ENCODE data around the gene LRRTM3.

Gene LRRTM3

GRCh38 chr10:67004690-67005089, 78.9 kb downstream of the LRRTM3 start:
- H3K4me1 ChIP-seq (ENCODE audit: insufficient read depth, low read length): no peaks in the 10 kb centered on the region
- H3K9ac ChIP-seq (ENCODE audit: low read depth, low read length): no peak overlapping the region
- H3K4me2 ChIP-seq (ENCODE audit: insufficient read depth, low read length): no peak overlapping the region
- no peak for ATAC-seq (ENCODE audit: insufficient read depth, low read depth)
- H3K27ac ChIP-seq (ENCODE audit: low read length): no peak overlapping the region
- no peak overlapping the region; the same call in 1 of the 2 replicates for H2AFZ ChIP-seq (ENCODE audit: low read depth, low read length)
- H3K9me3 ChIP-seq (ENCODE audit: insufficient read depth, low read length, severe bottlenecking): no peaks in the 10 kb centered on the region
- no peak for DNase-seq
- no peak overlapping the region for H3K4me3 ChIP-seq (ENCODE audit: low read depth in 1 of 2, low read length in 2 of 2)
- no peak for TF ChIP-seq EZH2 (IDR thresholded peaks at IDR 0.05; ENCODE audit: borderline replicate concordance, low read depth, low read length, severe bottlenecking)
- no peak for TF ChIP-seq CTCF (IDR thresholded peaks at IDR 0.05; ENCODE audit: borderline replicate concordance, extremely low read depth, low read length, poor library complexity, severe bottlenecking)
- no peaks in the 10 kb centered on the region for H3K36me3 ChIP-seq (ENCODE audit: insufficient read depth, low read length)
- H3K79me2 ChIP-seq (ENCODE audit: insufficient read depth, low read length): no peaks in the 10 kb centered on the region
- H3K27me3 ChIP-seq (ENCODE audit: insufficient read depth, low read length, poor library complexity): no peaks in the 10 kb centered on the region
- H4K20me1 ChIP-seq (ENCODE audit: insufficient read depth, low read length): no peaks in the 10 kb centered on the region

GRCh38 chr10:67005981-67006380, 80.1 kb downstream of the LRRTM3 start:
- H3K9me3 ChIP-seq (ENCODE audit: insufficient read depth, low read length, severe bottlenecking): no peaks in the 10 kb centered on the region
- H2AFZ ChIP-seq (ENCODE audit: low read depth, low read length): no peak overlapping the region
- no peaks in the 10 kb centered on the region for H4K20me1 ChIP-seq (ENCODE audit: insufficient read depth, low read length)
- no peak overlapping the region for H3K27ac ChIP-seq (ENCODE audit: low read length)
- no peak overlapping the region for H3K9ac ChIP-seq (ENCODE audit: low read depth, low read length)
- no peak overlapping the region for H3K4me2 ChIP-seq (ENCODE audit: insufficient read depth, low read length)
- ATAC-seq (ENCODE audit: insufficient read depth, low read depth) (no peak), DNase-seq (no peak)
- no peak overlapping the region for H3K4me3 ChIP-seq (ENCODE audit: low read depth in 1 of 2, low read length in 2 of 2)
- no peaks in the 10 kb centered on the region for H3K27me3 ChIP-seq (ENCODE audit: insufficient read depth, low read length, poor library complexity)
- no peaks in the 10 kb centered on the region for H3K36me3 ChIP-seq (ENCODE audit: insufficient read depth, low read length)
- TF ChIP-seq EZH2 (IDR thresholded peaks at IDR 0.05; ENCODE audit: borderline replicate concordance, low read depth, low read length, severe bottlenecking) (no peak), CTCF (IDR thresholded peaks at IDR 0.05; ENCODE audit: borderline replicate concordance, extremely low read depth, low read length, poor library complexity, severe bottlenecking) (no peak)
- no peaks in the 10 kb centered on the region for H3K79me2 ChIP-seq (ENCODE audit: insufficient read depth, low read length)
- no peaks in the 10 kb centered on the region for H3K4me1 ChIP-seq (ENCODE audit: insufficient read depth, low read length)

GRCh38 chr10:67011480-67011879, 85.6 kb downstream of the LRRTM3 start:
- DNase-seq: no peak
- H3K27ac ChIP-seq (ENCODE audit: low read length): no peak overlapping the region

More at GRCh38 chr10:67011480-67011879, 85.6 kb downstream of the LRRTM3 start:
- Histone ChIP-seq H4K20me1 (ENCODE audit: insufficient read depth, low read length) (no peaks in the 10 kb centered on the region), H3K9ac (ENCODE audit: low read depth, low read length) (no peak overlapping the region), H3K9me3 (ENCODE audit: insufficient read depth, low read length, severe bottlenecking) (no peaks in the 10 kb centered on the region), H3K4me1 (ENCODE audit: insufficient read depth, low read length) (no peaks in the 10 kb centered on the region), H3K4me3 (ENCODE audit: low read depth in 1 of 2, low read length in 2 of 2) (no peak overlapping the region), H2AFZ (ENCODE audit: low read depth, low read length) (no peak overlapping the region), H3K79me2 (ENCODE audit: insufficient read depth, low read length) (no peaks in the 10 kb centered on the region), H3K36me3 (ENCODE audit: insufficient read depth, low read length) (no peaks in the 10 kb centered on the region), H3K27me3 (ENCODE audit: insufficient read depth, low read length, poor library complexity) (no peaks in the 10 kb centered on the region), H3K4me2 (ENCODE audit: insufficient read depth, low read length) (no peak overlapping the region)
- ATAC-seq (ENCODE audit: insufficient read depth, low read depth): no peak
- TF ChIP-seq CTCF (IDR thresholded peaks at IDR 0.05; ENCODE audit: borderline replicate concordance, extremely low read depth, low read length, poor library complexity, severe bottlenecking) (no peak), EZH2 (IDR thresholded peaks at IDR 0.05; ENCODE audit: borderline replicate concordance, low read depth, low read length, severe bottlenecking) (no peak)

Measured in DND-41 (cell line).